Prostate gland (tissue), 2 donors: ENCODE results near the gene NDUFAF4.

Experiments
- CTCF ChIP-seq, 4 experiments: fragments of 200-600 bp in 2 of 4; fragments of 450-650 bp in 2 of 4; sonication (generic) in 2 of 4; IDR thresholded peaks; 1 replicate in 3 of 4; 2 replicates in 1 of 4; pipeline ENCODE4 v1.5.1; 2016 to 2019; ENCODE audit warnings: antibody characterized with exemption in 4 of 4, mild to moderate bottlenecking in 2 of 4, moderate library complexity in 2 of 4
- POLR2A ChIP-seq: fragments of 450-650 bp; IDR thresholded peaks from one replicate; pipeline ENCODE4 v1.6.1; 2016; ENCODE audit warnings: antibody characterized with exemption, mild to moderate bottlenecking
- POLR2AphosphoS5 ChIP-seq: sonication (generic); formaldehyde crosslinking; IDR thresholded peaks from one replicate; pipeline ENCODE4 v1.6.1; 2017; ENCODE audit warnings: antibody characterized with exemption

GRCh38 chr6:96851858-96852257, 45.8 kb downstream of the NDUFAF4 start:
- TF ChIP-seq CTCF (IDR thresholded peaks at IDR 0.05) = no peak
- TF ChIP-seq POLR2AphosphoS5 = no peak
- no peak for TF ChIP-seq POLR2A
